Parathyroid adenoma (tissue), 2 donors: ENCODE data around the gene MEF2D.

Experiments used
- H2AFZ ChIP-seq: fragments of 300-600 bp; sonication (generic); one replicate; pipeline ENCODE4 v1.7.0; 2017; ENCODE audit warnings: antibody characterized with exemption, mild to moderate bottlenecking
- H3K27ac ChIP-seq: fragments of 300-600 bp; sonication (generic); one replicate; pipeline ENCODE4 v1.7.0; 2017
- H3K27me3 ChIP-seq: fragments of 300-600 bp; sonication (generic); one replicate; pipeline ENCODE4 v1.7.0; 2017; ENCODE audit warnings: low read length; ENCODE audit not compliant: control insufficient read depth, insufficient read depth
- H3K36me3 ChIP-seq: fragments of 300-600 bp; sonication (generic); one replicate; pipeline ENCODE4 v1.7.0; 2017; ENCODE audit warnings: low read length; ENCODE audit not compliant: control insufficient read depth, insufficient read depth
- H3K4me1 ChIP-seq: fragments of 300-600 bp; sonication (generic); one replicate; pipeline ENCODE4 v1.7.0; 2017; ENCODE audit warnings: control low read depth
- H3K4me2 ChIP-seq: fragments of 300-600 bp; sonication (generic); one replicate; pipeline ENCODE4 v1.7.0; 2017; ENCODE audit warnings: low read length
- H3K4me3 ChIP-seq: fragments of 300-600 bp; sonication (generic); one replicate; pipeline ENCODE4 v1.7.0; 2017; ENCODE audit warnings: low read depth, low read length
- H3K79me2 ChIP-seq: fragments of 300-600 bp; sonication (generic); one replicate; pipeline ENCODE4 v1.7.0; 2017; ENCODE audit warnings: control low read depth
- H3K9ac ChIP-seq: fragments of 300-600 bp; sonication (generic); one replicate; pipeline ENCODE4 v1.7.0; 2017; ENCODE audit warnings: mild to moderate bottlenecking
- H3K9me3 ChIP-seq: fragments of 300-600 bp; sonication (generic); one replicate; pipeline ENCODE4 v1.7.0; 2017; ENCODE audit warnings: low read length; ENCODE audit not compliant: control insufficient read depth
- CTCF ChIP-seq: fragments of 300-600 bp; sonication (generic); IDR thresholded peaks from one replicate; pipeline ENCODE4 v1.7.0; 2017; ENCODE audit warnings: antibody characterized with exemption, mild to moderate bottlenecking
- donor health status: primary hyperparathyroidism.

Gene MEF2D

DNA sequence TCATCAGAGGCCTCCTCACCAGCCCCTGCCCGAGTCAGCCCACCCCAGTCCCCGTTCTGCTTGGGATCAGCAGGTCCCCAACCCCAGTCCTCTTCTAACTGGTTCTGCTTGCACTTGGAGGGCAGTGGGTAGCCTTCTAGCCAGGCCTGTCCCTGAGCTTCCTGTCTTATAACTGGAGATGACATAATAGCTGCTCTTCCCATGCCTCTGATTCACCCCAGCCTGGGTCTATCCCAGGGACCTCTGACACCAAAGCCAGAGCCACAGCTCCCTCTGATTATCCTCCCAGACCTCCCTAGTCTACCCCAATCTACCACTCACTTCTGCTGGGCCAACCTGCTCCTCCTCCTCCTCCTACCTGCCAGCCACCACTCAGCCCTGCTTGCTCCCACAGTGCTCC, 40.4 kb upstream of the MEF2D start:
- Histone ChIP-seq H3K4me2 (no peak overlapping the region), H3K36me3 (no peaks in the 10 kb centered on the region), H3K9me3 (no peaks in the 10 kb centered on the region), H3K4me1 (peaks cover 2% of the 10 kb centered on the region), H3K79me2 (no peaks in the 10 kb centered on the region), H3K4me3 (no peak overlapping the region), H3K9ac (no peak overlapping the region), H2AFZ (no peak overlapping the region), H3K27ac (no peak overlapping the region), H3K27me3 (no peaks in the 10 kb centered on the region)
- no peak for TF ChIP-seq CTCF

- no peak overlapping the region for H3K27ac ChIP-seq
- H3K4me1 ChIP-seq, result peaks cover 2% of the 10 kb centered on the region
- no peak overlapping the region for H3K9ac ChIP-seq
- H3K27me3 ChIP-seq, result no peaks in the 10 kb centered on the region
- H3K79me2 ChIP-seq, result no peaks in the 10 kb centered on the region
- no peak overlapping the region for H2AFZ ChIP-seq
- H3K36me3 ChIP-seq, result no peaks in the 10 kb centered on the region
- no peaks in the 10 kb centered on the region for H3K9me3 ChIP-seq
- TF ChIP-seq CTCF, result no peak
- no peak overlapping the region for H3K4me3 ChIP-seq
- no peak overlapping the region for H3K4me2 ChIP-seq
Measured at GRCh38 chr1:156539818-156540355, 39.3 kb upstream of the MEF2D start.

- H3K9me3 ChIP-seq, result no peaks in the 10 kb centered on the region
- H3K9ac ChIP-seq, result no peak overlapping the region
- H3K27ac ChIP-seq, result no peak overlapping the region
- no peak for TF ChIP-seq CTCF
- peaks cover 2% of the 10 kb centered on the region for H3K4me1 ChIP-seq
- H3K4me3 ChIP-seq, result no peak overlapping the region
- no peak overlapping the region for H3K4me2 ChIP-seq
- H2AFZ ChIP-seq, result no peak overlapping the region
- no peaks in the 10 kb centered on the region for H3K27me3 ChIP-seq
- H3K79me2 ChIP-seq, result no peaks in the 10 kb centered on the region
- H3K36me3 ChIP-seq, result no peaks in the 10 kb centered on the region
Measured at GRCh38 chr1:156538711-156539440, 38.3 kb upstream of the MEF2D start.

DNA sequence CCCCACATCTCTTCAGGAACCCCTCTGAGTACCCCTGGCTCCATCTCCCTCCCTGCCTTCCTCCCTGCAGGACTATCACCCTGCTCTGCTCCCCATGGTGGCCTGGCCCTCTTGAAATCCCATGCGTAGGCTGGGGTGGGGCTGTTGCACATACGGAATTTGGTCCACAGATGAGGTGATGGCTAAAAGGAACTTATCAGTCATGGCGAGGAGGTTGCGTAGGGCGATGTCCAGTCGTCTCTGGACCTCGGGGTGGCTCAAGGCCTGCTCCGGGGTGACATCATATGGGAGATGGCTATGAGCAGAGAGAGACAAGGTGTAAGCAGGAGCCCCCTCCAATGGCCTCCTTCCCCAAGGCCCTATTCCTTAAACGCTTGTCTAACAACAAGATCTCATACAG, 36.5 kb upstream of the MEF2D start:
- no peaks in the 10 kb centered on the region for H3K79me2 ChIP-seq
- H3K36me3 ChIP-seq, result no peaks in the 10 kb centered on the region
- H3K9ac ChIP-seq, result no peak overlapping the region
- H3K4me3 ChIP-seq, result no peak overlapping the region
- H3K27ac ChIP-seq, result no peak overlapping the region
- H3K4me2 ChIP-seq, result no peak overlapping the region
- no peaks in the 10 kb centered on the region for H3K4me1 ChIP-seq
- no peak for TF ChIP-seq CTCF
- H3K9me3 ChIP-seq, result no peaks in the 10 kb centered on the region
- no peak overlapping the region for H2AFZ ChIP-seq
- no peaks in the 10 kb centered on the region for H3K27me3 ChIP-seq
